ENCODE measurements around the gene TIPRL. TPM values are rescaled to one million over a fixed set of nuclear protein-coding genes. Genes with fewer than 3 reads are reported as not detected.

TIPRL gene
- polyA plus RNA-seq, 1 of the 3 experiments (the other 2 are of a cell fraction), result 16.4 TPM

GRCh38 chr1:168223261-168223660 lies 44.5 kb downstream of the TIPRL start:
- H3K4me2 ChIP-seq, result no peak overlapping the region
- CTCF ChIA-PET, result interaction anchor here (1.0 kb wide), 1 partner anchor 78 kb away, joined by 6 read pairs; no protein-coding TSS in a partner anchor
- POLR2A ChIA-PET, result no interaction called here

GRCh38 chr1:168223681-168224540 lies 45.1 kb downstream of the TIPRL start:
- Histone ChIP-seq H3F3A (replicated peaks; ENCODE audit: insufficient read depth) (peaks cover 16% of the 10 kb centered on the region), H4K20me1 (ENCODE audit: insufficient read depth) (no peaks in the 10 kb centered on the region; the same call in 1 of the 2 replicates), H3K79me2 (ENCODE audit: insufficient read depth) (peaks cover 36% of the 10 kb centered on the region), H3K9me2 (no peaks in the 10 kb centered on the region), H3K4me1 (ENCODE audit: control insufficient read depth in 1 of 2, insufficient read depth in 2 of 2, low read depth in 1 of 2, low read length in 1 of 2) (peaks cover 14 to 21% of the 10 kb centered on the region in 2 experiments), H3K27ac (ENCODE audit: low read depth in 2 of 2, low read length in 1 of 2) (no peak overlapping the region), H3K36me3 (replicated peaks in 1 of 2; ENCODE audit: control insufficient read depth in 1 of 2, insufficient read depth in 2 of 2, low read length in 1 of 2) (no peaks in the 10 kb centered on the region), H3K4me2 (no peak overlapping the region), H3K9ac (no peak overlapping the region), H2AFZ (ENCODE audit: low read depth) (no peak overlapping the region), H3K27me3 (ENCODE audit: insufficient read depth) (no peaks in the 10 kb centered on the region), H3K4me3 (ENCODE audit: low read depth in 2 of 2, low read length in 1 of 2) (no peak overlapping the region), H3K9me3 (no peaks in the 10 kb centered on the region)
- POLR2A ChIA-PET, result no interaction called here
- DNase-seq, result no peak
- CTCF ChIA-PET, result interaction anchor here (1.0 to 1.2 kb wide), 2 partner anchors 9 to 78 kb away, joined by 3 to 6 read pairs; no protein-coding TSS in a partner anchor
- TF ChIP-seq TCF12 (IDR thresholded peaks at IDR 0.05) (no peak), RXRA (IDR thresholded peaks at IDR 0.05; ENCODE audit: borderline replicate concordance, low read depth) (no peak), POLR2AphosphoS5 (IDR thresholded peaks at IDR 0.05; ENCODE audit: low read depth, low read length) (no peak), ZBTB33 (IDR thresholded peaks at IDR 0.05; ENCODE audit: borderline replicate concordance, low read depth) (no peak), SMC3 (IDR thresholded peaks at IDR 0.05; ENCODE audit: low read depth, low read length) (no peak), NFIC (IDR thresholded peaks at IDR 0.05; ENCODE audit: borderline replicate concordance) (no peak), USF1 (IDR thresholded peaks at IDR 0.05; ENCODE audit: borderline replicate concordance, low read depth) (no peak)
- TF ChIP-seq, protein P1, sequence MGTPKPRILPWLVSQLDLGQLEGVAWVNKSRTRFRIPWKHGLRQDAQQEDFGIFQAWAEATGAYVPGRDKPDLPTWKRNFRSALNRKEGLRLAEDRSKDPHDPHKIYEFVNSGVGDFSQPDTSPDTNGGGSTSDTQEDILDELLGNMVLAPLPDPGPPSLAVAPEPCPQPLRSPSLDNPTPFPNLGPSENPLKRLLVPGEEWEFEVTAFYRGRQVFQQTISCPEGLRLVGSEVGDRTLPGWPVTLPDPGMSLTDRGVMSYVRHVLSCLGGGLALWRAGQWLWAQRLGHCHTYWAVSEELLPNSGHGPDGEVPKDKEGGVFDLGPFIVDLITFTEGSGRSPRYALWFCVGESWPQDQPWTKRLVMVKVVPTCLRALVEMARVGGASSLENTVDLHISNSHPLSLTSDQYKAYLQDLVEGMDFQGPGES (IDR thresholded peaks at IDR 0.05; ENCODE audit: low read depth, low read length), result no peak

More at GRCh38 chr1:168223261-168223660, 44.5 kb downstream of the TIPRL start:
- Histone ChIP-seq H2AFZ (ENCODE audit: low read depth) (no peak overlapping the region), H4K20me1 (ENCODE audit: insufficient read depth) (no peaks in the 10 kb centered on the region), H3K9ac (no peak overlapping the region), H3K4me1 (ENCODE audit: control insufficient read depth in 1 of 2, insufficient read depth in 2 of 2, low read depth in 1 of 2, low read length in 1 of 2) (peaks cover 9 to 18% of the 10 kb centered on the region in 2 experiments; a peak in 3 of 4 replicates), H3K36me3 (replicated peaks in 1 of 2; ENCODE audit: control insufficient read depth in 1 of 2, insufficient read depth in 2 of 2, low read length in 1 of 2) (no peaks in the 10 kb centered on the region), H3K4me3 (ENCODE audit: low read depth in 2 of 2, low read length in 1 of 2) (no peak overlapping the region), H3K9me3 (no peaks in the 10 kb centered on the region), H3K79me2 (ENCODE audit: insufficient read depth) (peaks cover 30% of the 10 kb centered on the region), H3K27ac (ENCODE audit: low read depth in 2 of 2, low read length in 1 of 2) (no peak overlapping the region), H3K9me2 (no peaks in the 10 kb centered on the region), H3K27me3 (ENCODE audit: insufficient read depth) (no peaks in the 10 kb centered on the region), H3F3A (replicated peaks; ENCODE audit: insufficient read depth) (peaks cover 10% of the 10 kb centered on the region)
- no peak for DNase-seq
- TF ChIP-seq EP300 (IDR thresholded peaks at IDR 0.05; ENCODE audit: borderline replicate concordance in 1 of 2, low read depth in 1 of 2, low read length in 1 of 2) (no peak), YY1 (IDR thresholded peaks at IDR 0.05; ENCODE audit: low read depth) (no peak), USF1 (IDR thresholded peaks at IDR 0.05; ENCODE audit: borderline replicate concordance, low read depth) (no peak), SMC3 (IDR thresholded peaks at IDR 0.05; ENCODE audit: low read depth, low read length) (no peak), FOSL2 (IDR thresholded peaks at IDR 0.05; ENCODE audit: borderline replicate concordance, low read depth) (no peak), RCOR1 (IDR thresholded peaks at IDR 0.05; ENCODE audit: low read length) (no peak), TEAD4 (IDR thresholded peaks at IDR 0.05; ENCODE audit: borderline replicate concordance, insufficient read depth) (no peak), ELF1 (IDR thresholded peaks at IDR 0.05) (no peak), TAF1 (IDR thresholded peaks at IDR 0.05; ENCODE audit: borderline replicate concordance, low read depth, low read length) (no peak), MEF2A (IDR thresholded peaks at IDR 0.05; ENCODE audit: borderline replicate concordance, low read depth) (no peak), RAD21 (IDR thresholded peaks at IDR 0.05; ENCODE audit: low read length) (no peak), GABPA (IDR thresholded peaks at IDR 0.05; ENCODE audit: low read depth) (no peak), NFIC (IDR thresholded peaks at IDR 0.05; ENCODE audit: borderline replicate concordance) (no peak), RFX5 (IDR thresholded peaks at IDR 0.05; ENCODE audit: low read length) (no peak), SIN3A (IDR thresholded peaks at IDR 0.05; ENCODE audit: borderline replicate concordance, low read depth, low read length) (no peak), PBX3 (IDR thresholded peaks at IDR 0.05) (no peak)
- TF ChIP-seq, protein P2, sequence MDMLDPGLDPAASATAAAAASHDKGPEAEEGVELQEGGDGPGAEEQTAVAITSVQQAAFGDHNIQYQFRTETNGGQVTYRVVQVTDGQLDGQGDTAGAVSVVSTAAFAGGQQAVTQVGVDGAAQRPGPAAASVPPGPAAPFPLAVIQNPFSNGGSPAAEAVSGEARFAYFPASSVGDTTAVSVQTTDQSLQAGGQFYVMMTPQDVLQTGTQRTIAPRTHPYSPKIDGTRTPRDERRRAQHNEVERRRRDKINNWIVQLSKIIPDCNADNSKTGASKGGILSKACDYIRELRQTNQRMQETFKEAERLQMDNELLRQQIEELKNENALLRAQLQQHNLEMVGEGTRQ (IDR thresholded peaks at IDR 0.05; ENCODE audit: borderline replicate concordance, low read depth, low read length), result no peak
